Body of pancreas (tissue), 4 donors: Measurements from ENCODE around the gene CD82. TPM values are rescaled to one million over a fixed set of nuclear protein-coding genes. Genes with fewer than 3 reads are reported as not detected.

Source experiments
- ATAC-seq: fragments of 150-250 bp; one replicate; pipeline ENCODE4 v1.9.1; 2016
- DNase-seq, 4 donors: peaks; one replicate each; pipeline ENCODE4 v3.0.0-alpha.2; 2019
- H3K27ac ChIP-seq, 4 donors: fragments of 200-600 bp; sonication (generic); 1 replicate in 3 of 4; 2 replicates in 1 of 4; pipeline versions ENCODE4 v1.5.1 to v1.6.1; 2016 to 2019; ENCODE audit warnings: mild to moderate bottlenecking in 1 of 4, mixed read lengths in 1 of 4, moderate library complexity in 1 of 4
- H3K27me3 ChIP-seq, 2 donors: fragments of 200-600 bp; sonication (generic); one replicate each; pipeline ENCODE4 v1.6.0; 2016; ENCODE audit warnings: mild to moderate bottlenecking in 1 of 2
- H3K36me3 ChIP-seq, 2 donors: fragments of 200-600 bp; sonication (generic); replicated peaks in 1 of 2; 2 replicates each; pipeline ENCODE4 v1.5.1; 2016; ENCODE audit warnings: low read depth in 2 of 2; ENCODE audit not compliant: insufficient read depth in 1 of 2
- H3K4me1 ChIP-seq: fragments of 200-600 bp; sonication (generic); one replicate; pipeline ENCODE4 v1.6.0; 2016
- H3K4me3 ChIP-seq, 2 donors: fragments of 200-600 bp; sonication (generic); 1 replicate in 1 of 2; 2 replicates in 1 of 2; pipeline ENCODE4 v1.5.1; 2016 to 2019
- H3K9me3 ChIP-seq, 3 donors: fragments of 200-600 bp; sonication (generic); 1 replicate in 2 of 3; 2 replicates in 1 of 3; pipeline ENCODE4 v1.5.1; 2016
- CTCF ChIP-seq, 7 experiments: fragments of 450-650 bp in 4 of 7; fragments of 200-600 bp in 3 of 7; sonication (generic) in 3 of 7; IDR thresholded peaks; one replicate each; pipeline ENCODE4 v1.5.1; 2016 to 2019; ENCODE audit warnings: antibody characterized with exemption in 7 of 7
- POLR2A ChIP-seq, 3 donors: fragments of 450-650 bp; IDR thresholded peaks; one replicate each; pipeline ENCODE4 v1.6.1; 2016; ENCODE audit warnings: antibody characterized with exemption in 3 of 3, mild to moderate bottlenecking in 2 of 3
- WGBS, 2 donors: methylation state at CpG; one replicate each; pipeline ENCODE4 v1.1.5; 2017; 5-methylcytosine and 5-hydroxymethylcytosine counted together
- intact Hi-C: fragments of 100-400 bp; cut with DNase I; formaldehyde crosslinking; loops from one replicate; pipeline ENCODE4 v1.15.1; 2023
- total RNA-seq, 2 donors: library from RNA; depleted of rRNA; stranded (reverse); fragments of >200 nt; gene quantifications; one replicate each; pipeline ENCODE4 v1.1.0, GENCODE V29; 2016

CD82 gene
- total RNA-seq, 2 donors from 2014 or later, result 11.4 to 13.5 TPM

GRCh38 chr11:44651535-44652155 is 86.2 kb downstream of the CD82 start:
- intact Hi-C loops, result no loop called here
- Histone ChIP-seq H3K27me3 (no peaks in the 10 kb centered on the region), H3K36me3 (no peaks in the 10 kb centered on the region), H3K4me1 (no peaks in the 10 kb centered on the region), H3K27ac (no peak overlapping the region), H3K4me3 (no peak overlapping the region), H3K9me3 (no peaks in the 10 kb centered on the region)
- no peak for ATAC-seq
- DNase-seq, result no peak
- 49% methylated on average over 14 to 15 of the region's 15 CpGs for WGBS, 2 donors
- TF ChIP-seq POLR2A (IDR thresholded peaks at IDR 0.05), result no peak
- no peak for TF ChIP-seq CTCF (IDR thresholded peaks at IDR 0.05)

- H3K9me3 ChIP-seq, result no peaks in the 10 kb centered on the region
- no peaks in the 10 kb centered on the region for H3K27me3 ChIP-seq
- no peak overlapping the region for H3K27ac ChIP-seq
- whole genome bisulfite sequencing, 2 donors, result 68 to 78% methylated on average over 16 of the region's 16 CpGs
- ATAC-seq (no peak), DNase-seq (no peak)
- TF ChIP-seq POLR2A (IDR thresholded peaks at IDR 0.05) (no peak), CTCF (IDR thresholded peaks at IDR 0.05) (no peak)
- no peak overlapping the region for H3K4me3 ChIP-seq
- intact Hi-C loops, result no loop called here
- no peaks in the 10 kb centered on the region for H3K4me1 ChIP-seq
- H3K36me3 ChIP-seq, result no peaks in the 10 kb centered on the region
Observed at GRCh38 chr11:44652901-44653644, 87.6 kb downstream of the CD82 start.

- no peak for ATAC-seq
- no peak for DNase-seq
- intact Hi-C loops, result no loop called here
- WGBS, 2 donors, result 95 to 100% methylated on average over 3 to 9 of the region's 9 CpGs
- Histone ChIP-seq H3K4me1 (no peaks in the 10 kb centered on the region), H3K27ac (no peak overlapping the region), H3K27me3 (no peaks in the 10 kb centered on the region), H3K4me3 (no peak overlapping the region), H3K36me3 (no peaks in the 10 kb centered on the region), H3K9me3 (no peaks in the 10 kb centered on the region)
- TF ChIP-seq POLR2A (IDR thresholded peaks at IDR 0.05) (no peak), CTCF (IDR thresholded peaks at IDR 0.05) (no peak)
Observed at GRCh38 chr11:44654057-44654456, 88.6 kb downstream of the CD82 start.

- ATAC-seq, result no peak
- no peaks in the 10 kb centered on the region for H3K9me3 ChIP-seq
- H3K4me3 ChIP-seq, result no peak overlapping the region
- no peaks in the 10 kb centered on the region for H3K36me3 ChIP-seq
- WGBS, 2 donors, result 83 to 93% methylated on average over 7 to 10 of the region's 10 CpGs
- TF ChIP-seq POLR2A (IDR thresholded peaks at IDR 0.05) (no peak), CTCF (IDR thresholded peaks at IDR 0.05) (no peak)
- H3K27ac ChIP-seq, result no peak overlapping the region
- DNase-seq, result no peak
- no peaks in the 10 kb centered on the region for H3K4me1 ChIP-seq
- intact Hi-C loops, result no loop called here
- H3K27me3 ChIP-seq, result no peaks in the 10 kb centered on the region
Observed at GRCh38 chr11:44654596-44654995, 89.1 kb downstream of the CD82 start.
